BJ (cell line): ENCODE measurements around the gene NT5C. TPM values are rescaled to one million over a fixed set of nuclear protein-coding genes. Genes with fewer than 3 reads are reported as not detected.

Experiments
- CTCF ChIA-PET: fragments of 350-600 bp; formaldehyde crosslinking; extraction: SDS; loops from one replicate; lab custom pipeline; 2021; ENCODE audit warnings: antibody characterized with exemption, inconsistent platforms; lab: Yijun Ruan, JAX
- POLR2A ChIA-PET: fragments of 300-600 bp; sonication (Branson Sonifier 250); formaldehyde crosslinking; extraction: SDS; loops from one replicate; lab custom pipeline; 2021; ENCODE audit warnings: antibody characterized with exemption; lab: Charles Lee
- DNase-seq: peaks from one replicate; pipeline ENCODE4 v3.0.0-alpha.2; 2011; ENCODE audit warnings: low read depth
- H3K27me3 ChIP-seq: 2 replicates; pipeline ENCODE4 v1.6.0; 2011; ENCODE audit warnings: low read length; ENCODE audit not compliant: control insufficient read depth, insufficient read depth
- H3K36me3 ChIP-seq: 2 replicates; pipeline ENCODE4 v1.5.1; 2011; ENCODE audit warnings: low read length; ENCODE audit not compliant: control insufficient read depth, insufficient read depth
- H3K4me3 ChIP-seq: 2 replicates; pipeline ENCODE4 v1.5.1; 2011; ENCODE audit warnings: low read depth, mild to moderate bottlenecking, control low read depth, low read length
- polyA plus RNA-seq: library from polyadenylated mRNA; depleted of rRNA; stranded (reverse); fragments of >200 nt; gene quantifications from 2 replicates; pipeline ENCODE4 v1.2.3, GENCODE V29; 2011
- TF ChIP-seq, protein P1 (sequence below): IDR thresholded peaks from 2 replicates; pipeline ENCODE4 v1.5.1; 2011; ENCODE audit warnings: low read depth, mild to moderate bottlenecking, control low read depth, inconsistent platforms, low read length, moderate library complexity; ENCODE audit not compliant: insufficient read depth

The NT5C gene
- polyA plus RNA-seq, 1 experiment, result 61.8 TPM

GRCh38 chr17:75126954-75127353, 4.6 kb downstream of the NT5C start:
- CTCF ChIA-PET, result interaction anchor here (6.9 kb wide), 1 partner anchor 13 kb away, joined by 49 read pairs; no protein-coding TSS in a partner anchor
- POLR2A ChIA-PET, result interaction anchor here (0.6 kb wide), 1 partner anchor 48 kb away, joined by 3 read pairs; no protein-coding TSS in a partner anchor
- TF ChIP-seq, protein P1, sequence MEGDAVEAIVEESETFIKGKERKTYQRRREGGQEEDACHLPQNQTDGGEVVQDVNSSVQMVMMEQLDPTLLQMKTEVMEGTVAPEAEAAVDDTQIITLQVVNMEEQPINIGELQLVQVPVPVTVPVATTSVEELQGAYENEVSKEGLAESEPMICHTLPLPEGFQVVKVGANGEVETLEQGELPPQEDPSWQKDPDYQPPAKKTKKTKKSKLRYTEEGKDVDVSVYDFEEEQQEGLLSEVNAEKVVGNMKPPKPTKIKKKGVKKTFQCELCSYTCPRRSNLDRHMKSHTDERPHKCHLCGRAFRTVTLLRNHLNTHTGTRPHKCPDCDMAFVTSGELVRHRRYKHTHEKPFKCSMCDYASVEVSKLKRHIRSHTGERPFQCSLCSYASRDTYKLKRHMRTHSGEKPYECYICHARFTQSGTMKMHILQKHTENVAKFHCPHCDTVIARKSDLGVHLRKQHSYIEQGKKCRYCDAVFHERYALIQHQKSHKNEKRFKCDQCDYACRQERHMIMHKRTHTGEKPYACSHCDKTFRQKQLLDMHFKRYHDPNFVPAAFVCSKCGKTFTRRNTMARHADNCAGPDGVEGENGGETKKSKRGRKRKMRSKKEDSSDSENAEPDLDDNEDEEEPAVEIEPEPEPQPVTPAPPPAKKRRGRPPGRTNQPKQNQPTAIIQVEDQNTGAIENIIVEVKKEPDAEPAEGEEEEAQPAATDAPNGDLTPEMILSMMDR, result no peak
- no peak for DNase-seq
- Histone ChIP-seq H3K36me3 (peaks cover 16% of the 10 kb centered on the region), H3K4me3 (no peak overlapping the region), H3K27me3 (no peaks in the 10 kb centered on the region)

- TF ChIP-seq, protein P1, result no peak
- Histone ChIP-seq H3K27me3 (no peaks in the 10 kb centered on the region), H3K4me3 (no peak overlapping the region), H3K36me3 (peaks cover 16% of the 10 kb centered on the region)
- DNase-seq, result no peak
- ChIA-PET CTCF (interaction anchor here (6.9 kb wide), 1 partner anchor 12 kb away, joined by 49 read pairs; no protein-coding TSS in a partner anchor), POLR2A (no interaction called here)
These were observed 5.6 kb downstream of the NT5C start for GRCh38 chr17:75125984-75126383.

DNA sequence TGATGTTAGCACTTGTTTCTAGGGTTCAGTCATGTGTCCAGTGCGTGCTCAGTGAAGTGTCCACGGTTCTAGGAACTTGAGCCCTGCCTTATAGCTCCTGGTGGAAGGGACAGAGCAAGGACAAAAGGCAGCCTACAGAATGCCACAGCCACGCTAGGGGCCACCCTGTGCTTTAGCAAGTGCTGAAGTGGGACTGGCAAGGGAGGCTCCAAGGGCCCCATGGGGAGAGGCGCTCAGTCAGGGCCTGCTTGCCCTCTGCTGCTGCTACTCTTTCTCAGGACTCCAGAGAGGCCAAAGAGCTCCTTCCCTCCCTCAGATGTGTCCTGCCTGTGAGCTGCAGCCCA, 6.8 kb downstream of the NT5C start:
- Histone ChIP-seq H3K4me3 (no peak overlapping the region), H3K36me3 (peaks cover 14% of the 10 kb centered on the region), H3K27me3 (no peaks in the 10 kb centered on the region)
- TF ChIP-seq, protein P1, result no peak
- no peak for DNase-seq
- ChIA-PET CTCF (interaction anchor here (1.6 to 6.9 kb wide), 2 partner anchors 11 to 167 kb away, joined by 6 to 49 read pairs; no protein-coding TSS in a partner anchor), POLR2A (no interaction called here)

- TF ChIP-seq, protein P1, result no peak
- H3K27me3 ChIP-seq, result no peaks in the 10 kb centered on the region
- no peak overlapping the region for H3K4me3 ChIP-seq
- no peak for DNase-seq
- peaks cover 10% of the 10 kb centered on the region for H3K36me3 ChIP-seq
- ChIA-PET POLR2A (no interaction called here), CTCF (interaction anchor here (0.6 to 6.9 kb wide), 5 partner anchors 10 to 166 kb away, joined by 3 to 49 read pairs (median 4); no protein-coding TSS in a partner anchor)
These were observed 7.3 kb downstream of the NT5C start for GRCh38 chr17:75124041-75124818.

DNA sequence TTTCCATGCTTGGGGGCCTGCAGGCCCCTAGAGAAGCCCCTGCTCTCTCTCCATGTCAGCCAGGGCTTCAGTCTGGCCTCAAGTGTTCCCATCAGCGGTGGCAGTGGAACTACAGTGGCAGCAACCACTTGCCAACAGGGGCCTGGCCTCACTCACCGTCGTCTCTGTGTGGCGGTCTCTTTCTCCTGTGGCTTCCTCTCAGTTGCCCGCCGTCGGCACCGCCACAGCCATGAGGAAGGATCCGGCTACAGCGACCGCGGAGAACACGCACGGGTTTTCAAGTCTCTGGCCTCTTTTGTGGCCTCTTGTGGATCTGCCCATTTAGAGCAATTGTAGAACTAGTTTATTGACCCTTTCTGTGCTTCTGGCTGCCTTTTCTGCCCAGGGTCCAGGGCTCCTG, 13.2 kb downstream of the NT5C start:
- Histone ChIP-seq H3K4me3 (no peak overlapping the region), H3K27me3 (no peaks in the 10 kb centered on the region), H3K36me3 (peaks cover 7% of the 10 kb centered on the region)
- no peak for DNase-seq
- POLR2A ChIA-PET, result interaction anchor here (0.6 kb wide), 1 partner anchor 33 kb away, joined by 3 read pairs; no protein-coding TSS in a partner anchor
- CTCF ChIA-PET, result interaction anchor here (1.8 to 5.4 kb wide), 3 partner anchors 12 to 48 kb away, joined by 9 to 47 read pairs (median 34); partner anchors contain the start of gene NT5C
- TF ChIP-seq, protein P1, result no peak
